Common myeloid progenitor, CD34-positive (primary cell): Measurements from ENCODE around the gene LIPH.

Source experiments
- CTCF ChIA-PET: fragments of 350-600 bp; sonication (Branson Sonifier 250); formaldehyde crosslinking; loops from one replicate; lab custom pipeline; 2021; ENCODE audit warnings: antibody characterized with exemption; lab: Charles Lee
- POLR2A ChIA-PET: fragments of 350-600 bp; sonication (Branson Sonifier 250); formaldehyde crosslinking; loops from one replicate; lab custom pipeline; 2021; ENCODE audit warnings: antibody characterized with exemption; lab: Charles Lee
- DNase-seq, 3 donors: peaks; one replicate each; pipeline versions ENCODE4 v3.0.0 to v3.0.0-alpha.2; 2013
- H3K27ac ChIP-seq, 2 experiments: 1 replicate in 1 of 2; 2 replicates in 1 of 2; pipeline ENCODE4 v1.7.0; 2013; ENCODE audit warnings: inconsistent platforms in 2 of 2, low read length in 2 of 2, mild to moderate bottlenecking in 2 of 2, low read depth in 1 of 2, moderate library complexity in 1 of 2; ENCODE audit not compliant: severe bottlenecking in 2 of 2, insufficient read depth in 1 of 2, poor library complexity in 1 of 2
- H3K27me3 ChIP-seq, 5 experiments: replicated peaks in 2 of 5; 1 replicate in 3 of 5; 2 replicates in 2 of 5; pipeline versions ENCODE4 v1.6.1 to v1.7.0; 2013; ENCODE audit warnings: low read length in 4 of 5, mild to moderate bottlenecking in 2 of 5, moderate library complexity in 2 of 5, inconsistent platforms in 1 of 5; ENCODE audit not compliant: insufficient read depth in 5 of 5, control insufficient read depth in 4 of 5
- H3K36me3 ChIP-seq, 4 experiments: 1 replicate in 2 of 4; 2 replicates in 2 of 4; pipeline versions ENCODE4 v1.6.1 to v1.7.0; 2013; ENCODE audit warnings: low read length in 3 of 4, control low read depth in 1 of 4, mild to moderate bottlenecking in 1 of 4; ENCODE audit not compliant: control insufficient read depth in 4 of 4, insufficient read depth in 4 of 4
- H3K4me1 ChIP-seq, 4 experiments: 1 replicate in 3 of 4; 2 replicates in 1 of 4; pipeline versions ENCODE4 v1.6.1 to v1.7.1; 2013; ENCODE audit warnings: low read length in 3 of 4, mild to moderate bottlenecking in 3 of 4, control low read depth in 1 of 4, inconsistent platforms in 1 of 4, moderate library complexity in 1 of 4; ENCODE audit not compliant: control insufficient read depth in 4 of 4, insufficient read depth in 4 of 4; ENCODE audit errors: control extremely low read depth in 1 of 4
- H3K4me3 ChIP-seq, 7 experiments: 1 replicate in 4 of 7; 2 replicates in 3 of 7; pipeline versions ENCODE4 v1.5.1 to v1.7.0; 2013; ENCODE audit warnings: mild to moderate bottlenecking in 7 of 7, low read length in 6 of 7, moderate library complexity in 6 of 7, inconsistent platforms in 2 of 7, low read depth in 2 of 7, control low read depth in 1 of 7; ENCODE audit not compliant: insufficient read depth in 4 of 7, control insufficient read depth in 1 of 7; ENCODE audit errors: extremely low read depth in 1 of 7
- H3K9me3 ChIP-seq, 5 experiments: 1 replicate in 4 of 5; 2 replicates in 1 of 5; pipeline versions ENCODE4 v1.6.1 to v1.7.1; 2013; ENCODE audit warnings: low read length in 4 of 5, mild to moderate bottlenecking in 2 of 5, inconsistent platforms in 1 of 5, low read depth in 1 of 5, moderate library complexity in 1 of 5; ENCODE audit not compliant: control insufficient read depth in 4 of 5, insufficient read depth in 2 of 5; ENCODE audit errors: control extremely low read depth in 1 of 5
- WGBS: methylation state at CpG from one replicate; pipeline ENCODE4 v1.1.5; 2013; ENCODE audit not compliant: insufficient coverage; 5-methylcytosine and 5-hydroxymethylcytosine counted together

LIPH gene

GRCh38 chr3:185530856-185531255 is 21.5 kb downstream of the LIPH start:
- Histone ChIP-seq H3K9me3 (no peaks in the 10 kb centered on the region), H3K4me3 (no peak overlapping the region), H3K4me1 (no peaks in the 10 kb centered on the region), H3K27me3 (no peaks in the 10 kb centered on the region), H3K27ac (no peak overlapping the region), H3K36me3 (no peaks in the 10 kb centered on the region)
- no CpG with 5 or more reads among the region's 5 CpGs for WGBS
- ChIA-PET CTCF (interaction anchor here (0.9 kb wide), 1 partner anchor 19 kb away, joined by 3 read pairs; no protein-coding TSS in a partner anchor), POLR2A (no interaction called here)
- no peak for DNase-seq

GRCh38 chr3:185528532-185528931 is 23.9 kb downstream of the LIPH start:
- POLR2A ChIA-PET, result no interaction called here
- Histone ChIP-seq H3K4me1 (no peaks in the 10 kb centered on the region), H3K9me3 (no peaks in the 10 kb centered on the region), H3K27ac (no peak overlapping the region), H3K36me3 (no peaks in the 10 kb centered on the region), H3K4me3 (no peak overlapping the region), H3K27me3 (no peaks in the 10 kb centered on the region)
- DNase-seq, result peak in 1 of 3 donors; percentile 4
- 95% methylated on average over 2 of the region's 6 CpGs for WGBS
- CTCF ChIA-PET, result interaction anchor here (1.3 kb wide), 1 partner anchor 47 kb away, joined by 3 read pairs; no protein-coding TSS in a partner anchor

GRCh38 chr3:185527364-185527763 is 25.0 kb downstream of the LIPH start:
- no peaks in the 10 kb centered on the region for H3K4me1 ChIP-seq
- DNase-seq, result no peak
- H3K9me3 ChIP-seq, result no peaks in the 10 kb centered on the region
- H3K27ac ChIP-seq, result no peak overlapping the region
- H3K27me3 ChIP-seq, result no peaks in the 10 kb centered on the region
- no peak overlapping the region for H3K4me3 ChIP-seq
- ChIA-PET POLR2A (no interaction called here), CTCF (interaction anchor here (1.3 kb wide), 1 partner anchor 48 kb away, joined by 3 read pairs; no protein-coding TSS in a partner anchor)
- 92% methylated on average over 9 of the region's 9 CpGs for WGBS
- no peaks in the 10 kb centered on the region for H3K36me3 ChIP-seq

DNA sequence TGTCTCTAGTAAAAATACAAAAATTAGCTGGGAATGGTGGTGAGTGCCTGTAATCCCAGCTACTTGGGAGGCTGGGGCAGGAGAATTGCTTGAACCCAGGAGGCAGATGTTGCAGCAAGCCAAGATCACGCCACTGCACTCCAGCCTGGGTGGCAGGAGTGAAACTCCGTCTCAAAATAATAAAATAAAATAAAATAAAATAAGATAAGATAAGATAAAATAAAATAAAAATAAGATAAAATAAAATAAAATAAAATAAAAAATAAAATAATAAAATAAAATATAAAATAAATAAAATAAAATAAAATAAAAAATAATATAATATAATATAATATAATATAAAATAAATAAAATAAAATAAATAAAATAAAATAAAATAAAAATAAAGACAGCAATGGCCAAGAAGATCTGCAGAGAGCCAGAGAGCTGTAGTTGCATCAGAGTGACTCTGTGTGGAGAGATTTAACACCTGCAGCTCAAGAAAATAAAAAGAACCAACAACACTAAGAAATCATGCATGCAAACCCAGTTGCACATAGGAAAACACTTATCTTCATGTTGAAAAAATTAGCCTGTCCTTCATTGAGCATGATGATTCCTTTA is 25.9 kb downstream of the LIPH start:
- Histone ChIP-seq H3K36me3 (no peaks in the 10 kb centered on the region), H3K27ac (no peak overlapping the region), H3K4me3 (no peak overlapping the region), H3K27me3 (no peaks in the 10 kb centered on the region), H3K4me1 (no peaks in the 10 kb centered on the region), H3K9me3 (no peaks in the 10 kb centered on the region)
- DNase-seq, result no peak
- no CpG with 5 or more reads among the region's 2 CpGs for WGBS
- ChIA-PET POLR2A (no interaction called here), CTCF (no interaction called here)

GRCh38 chr3:185521349-185522138 is 30.8 kb downstream of the LIPH start:
- Histone ChIP-seq H3K36me3 (no peaks in the 10 kb centered on the region), H3K4me3 (no peak overlapping the region), H3K27me3 (peaks cover 0 to 2% (median 0%) of the 10 kb centered on the region in 5 experiments), H3K4me1 (no peaks in the 10 kb centered on the region), H3K9me3 (no peaks in the 10 kb centered on the region), H3K27ac (no peak overlapping the region)
- ChIA-PET CTCF (interaction anchor here (1.3 kb wide), 1 partner anchor 37 kb away, joined by 3 read pairs; no protein-coding TSS in a partner anchor), POLR2A (no interaction called here)
- no peak for DNase-seq
- WGBS, result 95% methylated on average over 7 of the region's 7 CpGs

GRCh38 chr3:185519021-185519420 is 33.4 kb downstream of the LIPH start:
- H3K4me1 ChIP-seq, result no peaks in the 10 kb centered on the region
- no peaks in the 10 kb centered on the region for H3K9me3 ChIP-seq
- WGBS, result 90% methylated on average over 2 of the region's 5 CpGs
- no peak overlapping the region for H3K27ac ChIP-seq
- ChIA-PET CTCF (interaction anchor here (0.7 kb wide), 1 partner anchor 35 kb away, joined by 3 read pairs; no protein-coding TSS in a partner anchor), POLR2A (no interaction called here)
- DNase-seq, result no peak
- no peak overlapping the region for H3K4me3 ChIP-seq
- no peaks in the 10 kb centered on the region for H3K36me3 ChIP-seq
- H3K27me3 ChIP-seq, result peaks cover 0 to 5% (median 0%) of the 10 kb centered on the region in 5 experiments
